ENCODE data around the gene TENT4A.

The TENT4A gene

GRCh38 chr5:6791031-6791430 lies 77.8 kb downstream of the TENT4A start:
- Mint-ChIP-seq H3K27me3 (peaks cover 25% of the 10 kb centered on the region), H3K9me3 (no peaks in the 10 kb centered on the region), H3K27ac (no peak overlapping the region), H3K4me1 (no peaks in the 10 kb centered on the region), H3K36me3 (no peaks in the 10 kb centered on the region), H3K4me3 (no peak overlapping the region)
- ATAC-seq: no peak

GRCh38 chr5:6792376-6792775 lies 79.1 kb downstream of the TENT4A start:
- H3K4me3 Mint-ChIP-seq: no peak overlapping the region

GRCh38 chr5:6792911-6793471 lies 79.8 kb downstream of the TENT4A start:
- Mint-ChIP-seq H3K27me3 (peaks cover 40% of the 10 kb centered on the region), H3K27ac (no peak overlapping the region), H3K9me3 (no peaks in the 10 kb centered on the region), H3K36me3 (no peaks in the 10 kb centered on the region), H3K4me3 (no peak overlapping the region), H3K4me1 (no peaks in the 10 kb centered on the region)
- ATAC-seq: no peak

More at GRCh38 chr5:6792376-6792775, 79.1 kb downstream of the TENT4A start:
- Mint-ChIP-seq H3K36me3 (no peaks in the 10 kb centered on the region), H3K27me3 (peaks cover 35% of the 10 kb centered on the region), H3K9me3 (no peaks in the 10 kb centered on the region), H3K27ac (no peak overlapping the region), H3K4me1 (no peaks in the 10 kb centered on the region)
- no peak for ATAC-seq

- peaks cover 24% of the 10 kb centered on the region for H3K27me3 Mint-ChIP-seq
- H3K9me3 Mint-ChIP-seq: no peaks in the 10 kb centered on the region
- no peak overlapping the region for H3K27ac Mint-ChIP-seq
- H3K4me3 Mint-ChIP-seq: no peak overlapping the region
- H3K36me3 Mint-ChIP-seq: no peaks in the 10 kb centered on the region
- H3K4me1 Mint-ChIP-seq: no peaks in the 10 kb centered on the region
- no peak for ATAC-seq
Observed at GRCh38 chr5:6801236-6801635, 88.0 kb downstream of the TENT4A start.

- Mint-ChIP-seq H3K4me3 (no peak overlapping the region), H3K27ac (no peak overlapping the region), H3K36me3 (no peaks in the 10 kb centered on the region), H3K27me3 (peaks cover 21% of the 10 kb centered on the region), H3K4me1 (no peaks in the 10 kb centered on the region), H3K9me3 (peaks cover 8% of the 10 kb centered on the region)
- no peak for ATAC-seq
Observed at GRCh38 chr5:6803981-6804550, 90.8 kb downstream of the TENT4A start.

GRCh38 chr5:6804766-6805501 lies 91.7 kb downstream of the TENT4A start:
- Mint-ChIP-seq H3K27me3 (peaks cover 21% of the 10 kb centered on the region), H3K27ac (no peak overlapping the region), H3K9me3 (peaks cover 8% of the 10 kb centered on the region), H3K4me3 (no peak overlapping the region), H3K4me1 (no peaks in the 10 kb centered on the region), H3K36me3 (no peaks in the 10 kb centered on the region)
- no peak for ATAC-seq

GRCh38 chr5:6805841-6806240 lies 92.6 kb downstream of the TENT4A start:
- ATAC-seq: no peak

More at GRCh38 chr5:6805841-6806240, 92.6 kb downstream of the TENT4A start:
- H3K9me3 Mint-ChIP-seq: peaks cover 8% of the 10 kb centered on the region
- H3K27me3 Mint-ChIP-seq: peaks cover 21% of the 10 kb centered on the region
- no peaks in the 10 kb centered on the region for H3K4me1 Mint-ChIP-seq
- H3K4me3 Mint-ChIP-seq: no peak overlapping the region
- H3K36me3 Mint-ChIP-seq: no peaks in the 10 kb centered on the region
- no peak overlapping the region for H3K27ac Mint-ChIP-seq

Measured in stimulated activated memory B cell treated with anti-CD40 and anti-IgM and Interleukin-4, amounts not matched to agents 10 μg/mL and 1 μg/mL and 100 μg/mL, for 72 hours (primary cell).